SU-DHL-6 (cell line): ENCODE data around the gene SAP130.

Source experiments
- H2AFZ ChIP-seq: fragments of 200-600 bp; sonication (generic); 2 replicates; pipeline ENCODE4 v1.6.1; 2014; ENCODE audit warnings: low read depth, mild to moderate bottlenecking, moderate library complexity, mixed read lengths, antibody characterized with exemption, low read length; ENCODE audit not compliant: severe bottlenecking
- H3F3A ChIP-seq: fragments of 200-600 bp; shearing (Covaris generic); 2 replicates; pipeline ENCODE4 v1.6.0; 2016; ENCODE audit warnings: antibody characterized with exemption, mild to moderate bottlenecking; ENCODE audit not compliant: insufficient read depth
- H3K27ac ChIP-seq: fragments of 200-600 bp; sonication (generic); 2 replicates; pipeline ENCODE4 v1.5.1; 2016; ENCODE audit warnings: low read depth, mild to moderate bottlenecking, low read length, moderate library complexity, mixed read lengths
- H3K27me3 ChIP-seq: fragments of 200-600 bp; sonication (generic), shearing (Covaris generic); 2 replicates; pipeline ENCODE4 v1.6.0; 2014; ENCODE audit warnings: mild to moderate bottlenecking, low read length
- H3K36me3 ChIP-seq: fragments of 200-600 bp; sonication (generic); 2 replicates; pipeline ENCODE4 v1.6.1; 2014; ENCODE audit warnings: mild to moderate bottlenecking, low read length, mixed read lengths
- H3K4me2 ChIP-seq: fragments of 300-600, 200-600 bp; shearing (Covaris generic), sonication (generic); 2 replicates; pipeline ENCODE4 v1.6.0; 2014; ENCODE audit warnings: low read length, low read depth, mild to moderate bottlenecking; ENCODE audit not compliant: poor library complexity, severe bottlenecking
- H3K4me3 ChIP-seq: fragments of 200-600 bp; sonication (generic); 2 replicates; pipeline ENCODE4 v1.5.1; 2014; ENCODE audit warnings: antibody characterized with exemption, low read length, mild to moderate bottlenecking, mixed read lengths; ENCODE audit not compliant: insufficient read depth, poor library complexity, severe bottlenecking
- H3K79me2 ChIP-seq: fragments of 200-600 bp; sonication (generic); 2 replicates; pipeline ENCODE4 v1.6.1; 2014; ENCODE audit warnings: mild to moderate bottlenecking, low read length, moderate library complexity; ENCODE audit not compliant: insufficient read depth
- H3K9ac ChIP-seq: fragments of 200-600 bp; sonication (generic); 2 replicates; pipeline ENCODE4 v1.7.0; 2014; ENCODE audit warnings: mild to moderate bottlenecking, low read length
- H3K9me2 ChIP-seq: fragments of 200-600 bp; sonication (generic); replicated peaks from 2 replicates; pipeline ENCODE4 v1.6.1; 2014; ENCODE audit warnings: low read length; ENCODE audit not compliant: insufficient read depth
- H3K9me3 ChIP-seq: fragments of 200-600 bp; sonication (generic); 2 replicates; pipeline ENCODE4 v1.6.1; 2014; ENCODE audit warnings: low read length, mixed read lengths; ENCODE audit not compliant: insufficient read depth
- H4K20me1 ChIP-seq: fragments of 200-600 bp; sonication (generic); 2 replicates; pipeline ENCODE4 v1.6.1; 2014; ENCODE audit warnings: low read depth, mild to moderate bottlenecking, antibody characterized with exemption, low read length, moderate library complexity, mixed read lengths
- CTCF ChIP-seq: fragments of 200-600 bp; sonication (generic); IDR thresholded peaks from one replicate; pipeline ENCODE4 v1.5.1; 2017; ENCODE audit warnings: antibody characterized with exemption, mild to moderate bottlenecking, low read length, moderate library complexity; ENCODE audit not compliant: insufficient read depth, poor library complexity, severe bottlenecking
- EZH2phosphoT487 ChIP-seq: fragments of 200-600 bp; sonication (generic), shearing (Covaris generic); conservative IDR thresholded peaks from 2 replicates; pipeline ENCODE4 v1.6.1; 2018; ENCODE audit warnings: mild to moderate bottlenecking, antibody characterized with exemption, low read length, moderate library complexity, mixed read lengths

Gene SAP130

GRCh38 chr2:127945281-127945680, 82.6 kb downstream of the SAP130 start:
- no peak overlapping the region for H3K9ac ChIP-seq
- H2AFZ ChIP-seq: no peak overlapping the region
- no peaks in the 10 kb centered on the region for H3F3A ChIP-seq
- no peaks in the 10 kb centered on the region for H3K9me3 ChIP-seq
- peaks cover 39% of the 10 kb centered on the region for H3K36me3 ChIP-seq
- H3K79me2 ChIP-seq: no peaks in the 10 kb centered on the region
- no peaks in the 10 kb centered on the region for H4K20me1 ChIP-seq
- no peak overlapping the region for H3K4me2 ChIP-seq
- H3K4me3 ChIP-seq: no peak overlapping the region
- no peak for TF ChIP-seq EZH2phosphoT487
- no peak overlapping the region for H3K27ac ChIP-seq
- no peaks in the 10 kb centered on the region for H3K27me3 ChIP-seq
- H3K9me2 ChIP-seq: no peaks in the 10 kb centered on the region

GRCh38 chr2:127943186-127943585, 84.7 kb downstream of the SAP130 start:
- no peak overlapping the region for H3K4me2 ChIP-seq
- no peak overlapping the region for H3K9ac ChIP-seq
- no peak overlapping the region for H3K4me3 ChIP-seq
- H3F3A ChIP-seq: peaks cover under 1% of the 10 kb centered on the region; the same call in 1 of the 2 replicates
- peaks cover 23% of the 10 kb centered on the region for H3K36me3 ChIP-seq
- no peak for TF ChIP-seq CTCF
- TF ChIP-seq EZH2phosphoT487: no peak
- H3K79me2 ChIP-seq: no peaks in the 10 kb centered on the region
- no peaks in the 10 kb centered on the region for H3K27me3 ChIP-seq
- H2AFZ ChIP-seq: no peak overlapping the region
- no peaks in the 10 kb centered on the region for H3K9me3 ChIP-seq
- H4K20me1 ChIP-seq: no peaks in the 10 kb centered on the region
- no peaks in the 10 kb centered on the region for H3K9me2 ChIP-seq
- H3K27ac ChIP-seq: no peak overlapping the region

- Histone ChIP-seq H3K27me3 (no peaks in the 10 kb centered on the region), H2AFZ (no peak overlapping the region), H3K9me2 (no peaks in the 10 kb centered on the region), H3F3A (peaks cover 5% of the 10 kb centered on the region; the same call in 1 of the 2 replicates), H3K4me3 (no peak overlapping the region), H4K20me1 (no peaks in the 10 kb centered on the region), H3K36me3 (peaks cover 17% of the 10 kb centered on the region), H3K9ac (no peak overlapping the region), H3K9me3 (no peaks in the 10 kb centered on the region), H3K79me2 (no peaks in the 10 kb centered on the region), H3K4me2 (no peak overlapping the region), H3K27ac (no peak overlapping the region)
- TF ChIP-seq EZH2phosphoT487: no peak
Observed at GRCh38 chr2:127942002-127942401, 85.9 kb downstream of the SAP130 start.

DNA sequence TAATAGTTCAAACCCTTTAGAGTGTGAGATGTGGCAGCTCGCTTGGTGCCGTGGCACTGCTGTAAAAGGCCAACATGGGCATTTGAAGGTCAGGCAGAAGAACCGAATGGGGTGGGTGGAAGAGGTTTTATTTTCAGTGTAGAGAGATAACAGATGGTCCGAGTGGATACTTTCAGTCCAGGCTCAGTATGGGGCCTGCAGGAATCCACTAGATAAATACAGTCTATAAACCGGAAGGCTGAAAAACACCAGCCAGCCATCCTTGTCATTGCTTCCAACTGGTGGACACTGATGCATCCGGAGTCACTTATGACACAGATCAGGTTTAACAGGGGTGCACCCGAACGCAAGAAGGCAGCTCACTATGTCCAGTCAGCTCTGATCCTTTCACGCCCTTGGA, 86.4 kb downstream of the SAP130 start:
- Histone ChIP-seq H3K9me3 (no peaks in the 10 kb centered on the region), H3F3A (peaks cover 5% of the 10 kb centered on the region; the same call in 1 of the 2 replicates), H3K4me3 (no peak overlapping the region), H3K9me2 (no peaks in the 10 kb centered on the region), H3K79me2 (no peaks in the 10 kb centered on the region), H3K36me3 (peaks cover 16% of the 10 kb centered on the region), H3K4me2 (no peak overlapping the region), H3K27me3 (no peaks in the 10 kb centered on the region), H4K20me1 (no peaks in the 10 kb centered on the region), H3K27ac (no peak overlapping the region), H2AFZ (no peak overlapping the region), H3K9ac (no peak overlapping the region)
- TF ChIP-seq EZH2phosphoT487 (no peak), CTCF (no peak)
